Measurements from ENCODE around the gene VWA2. TPM values are rescaled to one million over a fixed set of nuclear protein-coding genes. Genes with fewer than 3 reads are reported as not detected.

The VWA2 gene
- total RNA-seq, 4 donors from 2014 or later = 2.9 to 5.7 (median 4.9) TPM

DNA sequence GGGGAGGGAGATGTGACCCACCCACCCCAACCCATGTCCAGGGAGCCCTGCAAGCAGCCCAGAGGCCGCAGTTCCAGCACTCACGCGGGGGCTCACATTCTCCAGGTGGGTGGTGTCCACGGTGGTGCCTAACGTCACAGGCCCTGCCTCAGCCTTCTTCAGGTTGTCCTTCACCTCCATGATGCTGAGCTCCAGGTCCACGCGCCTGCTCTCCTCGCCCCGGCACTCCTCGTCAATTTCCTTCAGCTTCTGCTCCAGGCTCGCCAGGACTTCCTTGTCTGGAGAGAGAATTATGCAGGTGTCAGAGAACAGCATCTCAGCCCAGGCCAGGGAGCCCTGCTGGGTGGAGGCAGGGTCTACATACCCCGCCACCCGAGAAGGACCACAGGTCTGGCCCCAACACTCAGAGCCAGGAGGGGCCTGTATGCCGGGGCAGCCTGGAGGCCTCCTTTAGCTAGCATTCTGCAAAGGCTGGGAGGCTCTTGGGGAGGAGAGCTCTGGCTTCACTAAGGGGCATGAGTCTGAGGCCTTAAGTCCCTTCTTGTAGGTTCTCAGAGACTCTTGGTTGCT, 58.2 kb downstream of the VWA2 start:
- no peak overlapping the region for H3K4me3 ChIP-seq
- H3K36me3 ChIP-seq = peaks cover 13 to 71% (median 16%) of the 10 kb centered on the region in 3 donors
- no peaks in the 10 kb centered on the region for H3K27me3 ChIP-seq
- peaks cover 0 to 8% (median 0%) of the 10 kb centered on the region in 3 donors for H3K4me1 ChIP-seq
- no peak overlapping the region for H3K27ac ChIP-seq
- peaks cover 0 to 26% (median 16%) of the 10 kb centered on the region in 3 donors for H3K9me3 ChIP-seq
- no peak for TF ChIP-seq POLR2A (IDR thresholded peaks at IDR 0.05)
- TF ChIP-seq, protein P1, sequence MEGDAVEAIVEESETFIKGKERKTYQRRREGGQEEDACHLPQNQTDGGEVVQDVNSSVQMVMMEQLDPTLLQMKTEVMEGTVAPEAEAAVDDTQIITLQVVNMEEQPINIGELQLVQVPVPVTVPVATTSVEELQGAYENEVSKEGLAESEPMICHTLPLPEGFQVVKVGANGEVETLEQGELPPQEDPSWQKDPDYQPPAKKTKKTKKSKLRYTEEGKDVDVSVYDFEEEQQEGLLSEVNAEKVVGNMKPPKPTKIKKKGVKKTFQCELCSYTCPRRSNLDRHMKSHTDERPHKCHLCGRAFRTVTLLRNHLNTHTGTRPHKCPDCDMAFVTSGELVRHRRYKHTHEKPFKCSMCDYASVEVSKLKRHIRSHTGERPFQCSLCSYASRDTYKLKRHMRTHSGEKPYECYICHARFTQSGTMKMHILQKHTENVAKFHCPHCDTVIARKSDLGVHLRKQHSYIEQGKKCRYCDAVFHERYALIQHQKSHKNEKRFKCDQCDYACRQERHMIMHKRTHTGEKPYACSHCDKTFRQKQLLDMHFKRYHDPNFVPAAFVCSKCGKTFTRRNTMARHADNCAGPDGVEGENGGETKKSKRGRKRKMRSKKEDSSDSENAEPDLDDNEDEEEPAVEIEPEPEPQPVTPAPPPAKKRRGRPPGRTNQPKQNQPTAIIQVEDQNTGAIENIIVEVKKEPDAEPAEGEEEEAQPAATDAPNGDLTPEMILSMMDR (IDR thresholded peaks at IDR 0.05) = no peak
- WGBS, 2 donors = 98% methylated on average over 11 of the region's 14 CpGs; no CpG with 5 or more reads in 1 of the 2 donors
- intact Hi-C loops (cut with DNase I) = no loop called here
- DNase-seq = no peak

DNA sequence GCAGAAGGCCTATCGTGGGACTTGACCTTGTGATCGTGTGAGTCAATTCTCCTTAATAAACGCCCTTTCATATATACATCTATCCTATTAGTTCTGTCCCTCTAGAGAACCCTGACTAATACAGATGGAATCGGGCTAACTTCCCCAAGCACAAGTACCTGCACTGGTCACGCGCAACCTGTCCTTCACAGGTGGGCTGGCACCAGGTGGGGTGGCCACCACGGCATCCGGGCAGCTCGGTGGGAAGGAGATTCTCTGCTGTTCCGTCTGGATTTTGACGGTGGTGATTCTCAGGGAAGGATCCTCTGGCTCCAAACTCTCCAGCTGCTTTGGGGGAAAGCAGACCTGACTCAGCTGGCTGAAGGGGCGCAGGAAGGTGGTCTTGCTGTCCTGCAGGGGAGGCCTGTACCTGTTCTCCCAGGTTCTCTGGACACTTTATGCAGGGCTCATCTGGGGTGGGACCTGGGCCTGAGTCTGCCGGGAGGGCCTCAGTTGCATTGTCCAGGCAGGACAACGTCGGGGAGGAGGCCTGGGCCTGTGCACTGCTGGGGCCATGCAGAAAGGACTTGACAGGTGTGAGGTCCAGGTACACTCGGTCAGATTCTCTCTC, 61.1 kb downstream of the VWA2 start:
- Histone ChIP-seq H3K27me3 (no peaks in the 10 kb centered on the region), H3K4me3 (no peak overlapping the region), H3K9me3 (peaks cover 0 to 23% (median 16%) of the 10 kb centered on the region in 3 donors), H3K27ac (no peak overlapping the region), H3K36me3 (peaks cover 13 to 66% (median 16%) of the 10 kb centered on the region in 3 donors), H3K4me1 (peaks cover 7 to 31% (median 8%) of the 10 kb centered on the region in 3 donors)
- DNase-seq = no peak
- 75 to 92% methylated on average over 4 to 9 of the region's 16 CpGs for WGBS, 2 donors
- intact Hi-C loops (cut with DNase I) = loop anchor here (10.0 kb wide), 1 partner anchor 135 kb away; no protein-coding TSS in a partner anchor
- no peak for TF ChIP-seq POLR2A (IDR thresholded peaks at IDR 0.05)
- TF ChIP-seq, protein P1 (IDR thresholded peaks at IDR 0.05) = no peak

DNA sequence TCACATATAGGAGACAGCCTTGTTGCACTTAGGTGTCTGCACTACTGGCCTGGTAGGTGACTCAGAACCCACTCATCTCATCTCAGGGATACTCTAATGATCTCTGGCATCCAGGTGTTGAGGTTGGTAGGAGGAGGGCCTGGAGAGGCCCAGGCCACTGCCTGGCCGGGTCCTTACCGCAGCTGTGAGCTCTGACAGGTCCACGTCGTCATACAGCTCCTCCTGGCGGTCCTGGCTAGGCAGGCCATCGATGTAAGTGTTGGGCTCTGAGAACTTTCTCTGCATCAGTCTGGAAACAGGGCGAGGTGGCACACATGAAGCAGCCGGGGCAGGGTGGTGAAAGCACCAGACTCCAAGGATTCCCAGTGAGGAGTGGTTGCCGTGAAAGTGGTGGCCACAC, 62.1 kb downstream of the VWA2 start:
- H3K4me1 ChIP-seq = peaks cover 7 to 33% (median 8%) of the 10 kb centered on the region in 3 donors
- peaks cover 0 to 12% (median 7%) of the 10 kb centered on the region in 3 donors for H3K9me3 ChIP-seq
- no peak overlapping the region for H3K27ac ChIP-seq
- intact Hi-C loops (cut with DNase I) = loop anchor here (10.0 kb wide), 1 partner anchor 134 kb away; no protein-coding TSS in a partner anchor
- 70 to 83% methylated on average over 3 of the region's 9 CpGs for WGBS, 2 donors
- TF ChIP-seq, protein P1 (IDR thresholded peaks at IDR 0.05) = no peak
- TF ChIP-seq POLR2A (IDR thresholded peaks at IDR 0.05) = no peak
- no peak overlapping the region for H3K4me3 ChIP-seq
- no peaks in the 10 kb centered on the region for H3K27me3 ChIP-seq
- DNase-seq = no peak
- H3K36me3 ChIP-seq = peaks cover 7 to 56% (median 16%) of the 10 kb centered on the region in 3 donors

DNA sequence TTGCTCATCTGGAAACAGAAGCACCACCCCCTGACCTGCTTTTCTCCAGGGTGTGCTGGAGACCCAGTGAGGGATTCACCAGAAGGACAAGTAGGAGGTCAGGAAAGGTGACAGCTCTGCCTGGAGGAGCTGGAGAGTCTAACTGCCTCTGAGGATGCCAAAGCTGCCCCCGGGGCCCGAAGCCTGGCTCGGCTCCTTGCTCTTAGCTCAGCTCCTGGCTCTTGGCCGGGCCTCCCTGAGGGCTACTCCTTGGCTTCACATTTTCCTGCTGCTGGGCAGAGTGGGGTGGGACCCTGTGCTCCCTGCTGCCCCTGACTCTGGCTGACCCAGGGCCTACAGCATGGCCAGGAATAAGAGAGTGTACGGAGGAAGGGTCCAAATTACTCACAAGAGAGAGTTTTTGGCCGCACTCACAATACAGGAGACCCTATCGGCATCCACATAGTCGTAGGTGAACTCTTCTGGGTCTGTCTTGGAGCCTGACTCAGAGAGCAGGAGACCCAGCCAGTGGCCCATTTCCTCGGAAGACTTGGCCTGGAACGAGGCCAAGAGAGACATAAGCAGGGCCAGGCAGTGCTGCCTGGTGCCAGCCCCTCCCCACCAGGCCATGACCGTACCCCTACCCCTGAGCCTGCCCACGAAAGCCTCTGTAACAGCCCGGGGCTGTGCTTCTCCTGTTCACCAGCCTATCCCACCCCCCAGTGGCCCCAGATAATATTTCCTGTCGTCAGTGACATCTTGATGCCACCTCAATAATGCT, 63.1 kb downstream of the VWA2 start:
- DNase-seq = no peak
- TF ChIP-seq, protein P1 (IDR thresholded peaks at IDR 0.05) = no peak
- no peak for TF ChIP-seq POLR2A (IDR thresholded peaks at IDR 0.05)

More for the DNA sequence above, 63.1 kb downstream of the VWA2 start:
- no peak overlapping the region for H3K4me3 ChIP-seq
- H3K4me1 ChIP-seq = peaks cover 7 to 38% (median 8%) of the 10 kb centered on the region in 3 donors
- intact Hi-C loops (cut with DNase I) = loop anchor here (10.0 kb wide), 1 partner anchor 133 kb away; no protein-coding TSS in a partner anchor
- peak overlapping the region in 3 of 4 donors; percentile 9 to 36 (median 26) for H3K27ac ChIP-seq
- peaks cover 0 to 3% (median 0%) of the 10 kb centered on the region in 3 donors for H3K9me3 ChIP-seq
- WGBS, 2 donors = 42 to 46% methylated on average over 3 to 8 of the region's 14 CpGs
- H3K27me3 ChIP-seq = no peaks in the 10 kb centered on the region
- H3K36me3 ChIP-seq = peaks cover 0 to 48% (median 6%) of the 10 kb centered on the region in 3 donors

Data from esophagus squamous epithelium (tissue), 5 donors.